Measurements from ENCODE around the gene LRRK1. TPM values are rescaled to one million over a fixed set of nuclear protein-coding genes. Genes with fewer than 3 reads are reported as not detected.

Gene LRRK1
- total RNA-seq, 6 experiments from 2014 or later, result 0.93 to 3.6 (median 2.5) TPM

DNA sequence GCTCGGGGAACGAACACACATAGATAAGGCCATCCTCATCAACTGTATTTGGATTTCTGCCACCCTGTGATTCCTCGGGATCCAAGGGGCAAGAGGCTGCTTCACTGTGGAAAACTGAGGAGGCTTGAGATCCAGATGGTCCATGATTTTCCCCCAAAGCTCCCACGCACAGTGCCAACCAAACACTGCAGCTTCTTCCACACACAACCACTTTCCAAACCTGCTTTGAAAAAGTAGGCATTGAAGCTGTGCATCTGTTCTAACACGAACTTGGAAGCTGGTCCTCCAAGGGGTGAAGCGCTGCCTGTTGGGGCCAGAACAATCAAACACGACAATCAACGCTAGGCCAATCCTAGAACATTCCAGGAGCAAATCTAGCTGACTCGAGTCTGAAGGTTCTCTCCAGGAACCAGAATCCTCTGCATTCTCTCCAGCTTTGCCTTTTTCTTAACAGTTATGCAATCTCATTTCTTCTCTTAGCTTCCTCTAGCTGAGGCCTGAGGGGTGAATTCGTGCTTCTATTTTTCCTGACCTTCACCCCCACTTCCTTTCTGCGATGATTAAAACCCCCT lies 104.4 kb downstream of the LRRK1 start:
- Histone ChIP-seq H3K4me3 (no peak overlapping the region), H3K27me3 (no peaks in the 10 kb centered on the region), H3K36me3 (no peaks in the 10 kb centered on the region), H3K27ac (no peak overlapping the region), H3K4me1 (no peaks in the 10 kb centered on the region), H3K9me3 (no peaks in the 10 kb centered on the region)
- intact Hi-C loops (cut with DNase I), result no loop called here
- DNase-seq, result peak in 1 of 3 donors; percentile 20
- TF ChIP-seq CTCF (IDR thresholded peaks at IDR 0.05) (no peak), POLR2A (IDR thresholded peaks at IDR 0.05) (no peak)
- peak in 1 of 4 donors; percentile 19 for ATAC-seq
- WGBS (ENCODE audit: insufficient coverage, low coverage, low lambda C conversion rate, missing lambda C conversion rate), result 51% methylated on average over 11 of the region's 11 CpGs

GRCh38 chr15:101024073-101024695 lies 105.0 kb downstream of the LRRK1 start:
- 40% methylated on average over 8 of the region's 11 CpGs for WGBS (ENCODE audit: insufficient coverage, low coverage, low lambda C conversion rate, missing lambda C conversion rate)
- intact Hi-C loops (cut with DNase I), result no loop called here
- ATAC-seq, result peak in 1 of 4 donors; percentile 44
- no peaks in the 10 kb centered on the region for H3K36me3 ChIP-seq
- DNase-seq, result peak in 1 of 3 donors; percentile 29
- TF ChIP-seq CTCF (IDR thresholded peaks at IDR 0.05), result no peak
- TF ChIP-seq POLR2A (IDR thresholded peaks at IDR 0.05), result no peak
- H3K27ac ChIP-seq, result no peak overlapping the region
- H3K4me3 ChIP-seq, result no peak overlapping the region
- H3K4me1 ChIP-seq, result no peaks in the 10 kb centered on the region
- H3K27me3 ChIP-seq, result no peaks in the 10 kb centered on the region
- H3K9me3 ChIP-seq, result no peaks in the 10 kb centered on the region

DNA sequence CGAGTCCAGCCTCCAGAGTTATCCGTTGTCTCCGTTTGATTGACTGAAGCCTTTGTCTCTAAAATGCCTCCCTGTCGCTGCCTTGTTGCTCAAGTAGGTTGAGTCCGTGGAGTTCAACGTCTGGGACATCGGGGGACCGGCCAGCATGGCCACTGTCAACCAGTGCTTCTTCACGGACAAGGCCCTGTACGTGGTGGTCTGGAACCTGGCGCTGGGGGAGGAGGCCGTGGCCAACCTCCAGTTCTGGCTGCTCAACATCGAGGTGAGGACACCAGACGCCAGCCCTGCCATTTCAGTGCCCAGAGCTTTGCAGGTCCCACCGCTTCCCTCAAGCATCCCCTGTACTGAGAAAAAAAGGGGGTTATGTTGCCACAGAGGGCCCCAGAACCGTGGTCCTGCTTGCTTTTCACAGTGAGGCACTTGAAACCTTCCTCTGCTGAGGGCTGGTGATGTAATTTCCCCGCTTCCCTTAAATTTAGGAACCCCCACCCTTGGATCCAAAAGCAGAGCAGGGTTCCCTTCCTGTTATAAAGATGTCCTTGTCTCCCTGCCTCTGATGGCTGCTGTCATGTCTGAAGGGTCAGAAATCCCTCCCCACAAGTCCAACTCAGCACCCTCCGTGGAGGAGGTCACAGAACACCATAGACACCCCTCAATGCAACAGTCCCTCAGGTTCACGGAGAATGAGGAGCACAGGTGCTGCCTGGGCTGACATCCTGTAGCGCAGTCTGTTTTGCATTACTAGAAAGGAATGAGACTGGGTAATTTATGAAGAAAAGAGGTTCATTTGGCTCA lies 105.7 kb downstream of the LRRK1 start:
- no peak overlapping the region for H3K4me3 ChIP-seq
- TF ChIP-seq POLR2A (IDR thresholded peaks at IDR 0.05) (no peak), CTCF (IDR thresholded peaks at IDR 0.05) (no peak)
- DNase-seq, result peak in 1 of 3 donors; percentile 39

GRCh38 chr15:101025501-101025885 lies 106.3 kb downstream of the LRRK1 start:
- no peak overlapping the region for H3K27ac ChIP-seq
- intact Hi-C loops (cut with DNase I), result no loop called here
- TF ChIP-seq CTCF (IDR thresholded peaks at IDR 0.05) (no peak), POLR2A (IDR thresholded peaks at IDR 0.05) (no peak)
- ATAC-seq, result no peak
- H3K4me3 ChIP-seq, result no peak overlapping the region
- DNase-seq, result no peak
- H3K27me3 ChIP-seq, result no peaks in the 10 kb centered on the region
- no peaks in the 10 kb centered on the region for H3K4me1 ChIP-seq
- 80% methylated on average over 1 of the region's 6 CpGs for WGBS (ENCODE audit: insufficient coverage, low coverage, low lambda C conversion rate, missing lambda C conversion rate)
- no peaks in the 10 kb centered on the region for H3K36me3 ChIP-seq
- no peaks in the 10 kb centered on the region for H3K9me3 ChIP-seq

More for the DNA sequence above, 105.7 kb downstream of the LRRK1 start:
- Histone ChIP-seq H3K27me3 (no peaks in the 10 kb centered on the region), H3K36me3 (no peaks in the 10 kb centered on the region), H3K4me1 (no peaks in the 10 kb centered on the region), H3K9me3 (no peaks in the 10 kb centered on the region), H3K27ac (no peak overlapping the region)
- intact Hi-C loops (cut with DNase I), result no loop called here
- ATAC-seq, result no peak
- WGBS (ENCODE audit: insufficient coverage, low coverage, low lambda C conversion rate, missing lambda C conversion rate), result 68% methylated on average over 15 of the region's 20 CpGs
